WTC11 (cell line): Measurements from ENCODE around the gene KDM4C. TPM values are rescaled to one million over a fixed set of nuclear protein-coding genes. Genes with fewer than 3 reads are reported as not detected.

Experiments
- ATAC-seq: fragments of 200-7000 bp; cut with Tn5 transposase; 2 replicates; pipeline ENCODE4 v1.10.0; 2021; ENCODE audit warnings: mild to moderate bottlenecking, moderate library complexity
- CTCF ChIA-PET: fragments of 300-600 bp; sonication (Branson Sonifier 250); formaldehyde crosslinking; loops from one replicate; lab custom pipeline; 2021; ENCODE audit warnings: antibody characterized with exemption; lab: Charles Lee
- POLR2A ChIA-PET: fragments of 350-600 bp; sonication (Branson Sonifier 250); formaldehyde crosslinking; loops from one replicate; lab custom pipeline; 2021; ENCODE audit warnings: antibody characterized with exemption; lab: Charles Lee
- DNase-seq: peaks from one replicate; pipeline ENCODE4 v3.0.0; 2021; ENCODE audit warnings: low spot score
- H3K27ac Mint-ChIP-seq: 2 replicates; pipeline ENCODE4 v1.8.0; 2021; ENCODE audit warnings: mixed read lengths
- H3K27me3 Mint-ChIP-seq: 2 replicates; pipeline ENCODE4 v1.8.0; 2021; ENCODE audit warnings: low read depth, mild to moderate bottlenecking, moderate library complexity, mixed read lengths
- H3K36me3 Mint-ChIP-seq: 2 replicates; pipeline ENCODE4 v1.8.0; 2021; ENCODE audit warnings: mixed read lengths
- H3K4me1 Mint-ChIP-seq: 2 replicates; pipeline ENCODE4 v1.8.0; 2022; ENCODE audit warnings: mixed read lengths
- H3K4me3 Mint-ChIP-seq: 2 replicates; pipeline ENCODE4 v1.8.0; 2021; ENCODE audit warnings: mild to moderate bottlenecking, moderate library complexity, mixed read lengths
- H3K9me3 Mint-ChIP-seq: 2 replicates; pipeline ENCODE4 v1.8.0; 2021; ENCODE audit warnings: mixed read lengths
- ATF3 ChIP-seq: sonication (generic); formaldehyde crosslinking; conservative IDR thresholded peaks from 2 replicates; pipeline ENCODE4 v1.8.1; 2022; ENCODE audit warnings: mild to moderate bottlenecking, missing genetic modification reagents
- CREM ChIP-seq: sonication (generic); formaldehyde crosslinking; IDR thresholded peaks from 2 replicates; pipeline ENCODE4 v1.8.1; 2022; ENCODE audit warnings: mild to moderate bottlenecking, missing genetic modification reagents, moderate library complexity
- CTCF ChIP-seq: fragments of 200-600 bp; IDR thresholded peaks from 2 replicates; pipeline ENCODE4 v1.8.0; 2022; ENCODE audit warnings: antibody characterized with exemption
- E2F5 ChIP-seq: sonication (generic); formaldehyde crosslinking; IDR thresholded peaks from 2 replicates; pipeline ENCODE4 v1.8.1; 2022; ENCODE audit warnings: mild to moderate bottlenecking, moderate library complexity, missing genetic modification reagents
- NR2C2 ChIP-seq: sonication (generic); formaldehyde crosslinking; IDR thresholded peaks from 2 replicates; pipeline ENCODE4 v1.8.0; 2022; ENCODE audit warnings: mild to moderate bottlenecking, missing genetic modification reagents
- NR3C1 ChIP-seq: sonication (generic); formaldehyde crosslinking; conservative IDR thresholded peaks from 2 replicates; pipeline ENCODE4 v1.8.1; 2023; ENCODE audit warnings: low read depth, mild to moderate bottlenecking, missing genetic modification reagents
- SMAD3 ChIP-seq: sonication (generic); formaldehyde crosslinking; IDR thresholded peaks from 2 replicates; pipeline ENCODE4 v1.8.0; 2022; ENCODE audit warnings: missing genetic modification reagents, mild to moderate bottlenecking, borderline replicate concordance
- STAT6 ChIP-seq: sonication (generic); formaldehyde crosslinking; conservative IDR thresholded peaks from 2 replicates; pipeline ENCODE4 v1.8.1; 2023; ENCODE audit warnings: mild to moderate bottlenecking, low read depth, missing genetic modification reagents, moderate library complexity
- TEAD4 ChIP-seq: sonication (generic); formaldehyde crosslinking; IDR thresholded peaks from 2 replicates; pipeline ENCODE4 v1.8.0; 2022; ENCODE audit warnings: mild to moderate bottlenecking, missing genetic modification reagents
- USF2 ChIP-seq: sonication (generic); formaldehyde crosslinking; IDR thresholded peaks from 2 replicates; pipeline ENCODE4 v1.8.1; 2023; ENCODE audit warnings: mild to moderate bottlenecking, missing genetic modification reagents, moderate library complexity
- ZSCAN18 ChIP-seq: fragments of 250-450 bp; sonication (Bioruptor Pico); IDR thresholded peaks from 2 replicates; pipeline ENCODE4 v2.1.2; 2022; ENCODE audit warnings: mild to moderate bottlenecking, moderate library complexity
- total RNA-seq: library from RNA; stranded (reverse); gene quantifications from 3 replicates; pipeline ENCODE4 v1.2.3, GENCODE V29; 2021
- TF ChIP-seq, protein P1 (sequence below): sonication (generic); formaldehyde crosslinking; IDR thresholded peaks from 2 replicates; pipeline ENCODE4 v1.8.0; 2022; ENCODE audit warnings: missing genetic modification reagents
- TF ChIP-seq, protein P2 (sequence below): sonication (generic); formaldehyde crosslinking; IDR thresholded peaks from 2 replicates; pipeline ENCODE4 v1.8.1; 2023; ENCODE audit warnings: mild to moderate bottlenecking, missing genetic modification reagents
- TF ChIP-seq, protein P3 (sequence below): fragments of 250-450 bp; sonication (Bioruptor Pico); IDR thresholded peaks from 2 replicates; pipeline ENCODE4 v1.9.0; 2021; ENCODE audit warnings: moderate library complexity, mild to moderate bottlenecking, inconsistent platforms, borderline replicate concordance
- TF ChIP-seq, protein P4 (sequence below): sonication (generic); formaldehyde crosslinking; IDR thresholded peaks from 2 replicates; pipeline ENCODE4 v1.8.0; 2022; ENCODE audit warnings: mild to moderate bottlenecking, missing genetic modification reagents

KDM4C gene
- total RNA-seq, 1 experiment from 2014 or later, result 29.2 TPM

- TF ChIP-seq, protein P1, sequence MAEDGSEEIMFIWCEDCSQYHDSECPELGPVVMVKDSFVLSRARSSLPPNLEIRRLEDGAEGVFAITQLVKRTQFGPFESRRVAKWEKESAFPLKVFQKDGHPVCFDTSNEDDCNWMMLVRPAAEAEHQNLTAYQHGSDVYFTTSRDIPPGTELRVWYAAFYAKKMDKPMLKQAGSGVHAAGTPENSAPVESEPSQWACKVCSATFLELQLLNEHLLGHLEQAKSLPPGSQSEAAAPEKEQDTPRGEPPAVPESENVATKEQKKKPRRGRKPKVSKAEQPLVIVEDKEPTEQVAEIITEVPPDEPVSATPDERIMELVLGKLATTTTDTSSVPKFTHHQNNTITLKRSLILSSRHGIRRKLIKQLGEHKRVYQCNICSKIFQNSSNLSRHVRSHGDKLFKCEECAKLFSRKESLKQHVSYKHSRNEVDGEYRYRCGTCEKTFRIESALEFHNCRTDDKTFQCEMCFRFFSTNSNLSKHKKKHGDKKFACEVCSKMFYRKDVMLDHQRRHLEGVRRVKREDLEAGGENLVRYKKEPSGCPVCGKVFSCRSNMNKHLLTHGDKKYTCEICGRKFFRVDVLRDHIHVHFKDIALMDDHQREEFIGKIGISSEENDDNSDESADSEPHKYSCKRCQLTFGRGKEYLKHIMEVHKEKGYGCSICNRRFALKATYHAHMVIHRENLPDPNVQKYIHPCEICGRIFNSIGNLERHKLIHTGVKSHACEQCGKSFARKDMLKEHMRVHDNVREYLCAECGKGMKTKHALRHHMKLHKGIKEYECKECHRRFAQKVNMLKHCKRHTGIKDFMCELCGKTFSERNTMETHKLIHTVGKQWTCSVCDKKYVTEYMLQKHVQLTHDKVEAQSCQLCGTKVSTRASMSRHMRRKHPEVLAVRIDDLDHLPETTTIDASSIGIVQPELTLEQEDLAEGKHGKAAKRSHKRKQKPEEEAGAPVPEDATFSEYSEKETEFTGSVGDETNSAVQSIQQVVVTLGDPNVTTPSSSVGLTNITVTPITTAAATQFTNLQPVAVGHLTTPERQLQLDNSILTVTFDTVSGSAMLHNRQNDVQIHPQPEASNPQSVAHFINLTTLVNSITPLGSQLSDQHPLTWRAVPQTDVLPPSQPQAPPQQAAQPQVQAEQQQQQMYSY (CRISPR knock-in tag), result no peak
- TF ChIP-seq STAT6, result no peak
- TF ChIP-seq ATF3 (CRISPR knock-in tag), result no peak
- TF ChIP-seq TEAD4 (CRISPR knock-in tag), result no peak
- TF ChIP-seq, protein P2, sequence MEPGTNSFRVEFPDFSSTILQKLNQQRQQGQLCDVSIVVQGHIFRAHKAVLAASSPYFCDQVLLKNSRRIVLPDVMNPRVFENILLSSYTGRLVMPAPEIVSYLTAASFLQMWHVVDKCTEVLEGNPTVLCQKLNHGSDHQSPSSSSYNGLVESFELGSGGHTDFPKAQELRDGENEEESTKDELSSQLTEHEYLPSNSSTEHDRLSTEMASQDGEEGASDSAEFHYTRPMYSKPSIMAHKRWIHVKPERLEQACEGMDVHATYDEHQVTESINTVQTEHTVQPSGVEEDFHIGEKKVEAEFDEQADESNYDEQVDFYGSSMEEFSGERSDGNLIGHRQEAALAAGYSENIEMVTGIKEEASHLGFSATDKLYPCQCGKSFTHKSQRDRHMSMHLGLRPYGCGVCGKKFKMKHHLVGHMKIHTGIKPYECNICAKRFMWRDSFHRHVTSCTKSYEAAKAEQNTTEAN (CRISPR knock-in tag), result no peak
- TF ChIP-seq NR2C2 (CRISPR knock-in tag), result no peak
- TF ChIP-seq, protein P3, sequence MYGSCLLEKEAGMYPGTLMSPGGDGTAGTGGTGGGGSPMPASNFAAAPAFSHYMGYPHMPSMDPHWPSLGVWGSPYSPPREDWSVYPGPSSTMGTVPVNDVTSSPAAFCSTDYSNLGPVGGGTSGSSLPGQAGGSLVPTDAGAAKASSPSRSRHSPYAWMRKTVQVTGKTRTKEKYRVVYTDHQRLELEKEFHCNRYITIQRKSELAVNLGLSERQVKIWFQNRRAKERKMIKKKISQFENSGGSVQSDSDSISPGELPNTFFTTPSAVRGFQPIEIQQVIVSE (CRISPR knock-in tag), result no peak
- TF ChIP-seq SMAD3 (CRISPR knock-in tag), result no peak
- no peak for TF ChIP-seq CREM (CRISPR knock-in tag)
- no peak for TF ChIP-seq USF2 (CRISPR knock-in tag)
These were observed 75.9 kb downstream of the KDM4C start (continued) for GRCh38 chr9:6833518-6834192.

DNA sequence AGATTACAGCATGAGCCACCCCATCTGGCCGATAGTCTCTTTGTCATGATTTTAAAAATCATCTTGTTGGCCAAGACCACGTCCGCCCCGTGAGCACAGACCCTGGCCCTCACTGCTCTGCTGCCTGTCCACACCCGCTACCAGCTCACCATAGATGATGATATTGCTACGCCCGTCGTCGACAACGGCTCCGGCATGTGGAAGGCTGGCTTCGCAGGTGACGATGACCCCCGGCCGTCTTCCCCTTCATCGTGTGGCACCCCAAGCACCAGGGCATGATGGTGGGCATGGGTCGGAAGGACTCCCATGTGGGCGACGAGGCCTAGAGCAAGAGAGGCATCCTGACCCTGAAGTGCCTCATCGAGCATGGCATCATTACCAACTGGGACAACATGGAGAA is 76.5 kb downstream of the KDM4C start:
- H3K4me1 Mint-ChIP-seq, result no peaks in the 10 kb centered on the region
- POLR2A ChIA-PET, result no interaction called here
- peaks cover 26% of the 10 kb centered on the region for H3K9me3 Mint-ChIP-seq
- peaks cover 45% of the 10 kb centered on the region for H3K36me3 Mint-ChIP-seq
- CTCF ChIA-PET, result interaction anchor here (1.0 kb wide), 1 partner anchor 12 kb away, joined by 3 read pairs; no protein-coding TSS in a partner anchor
- no peak overlapping the region for H3K4me3 Mint-ChIP-seq
- DNase-seq (no peak), ATAC-seq (no peak)
- H3K27ac Mint-ChIP-seq, result no peak overlapping the region
- no peaks in the 10 kb centered on the region for H3K27me3 Mint-ChIP-seq
- TF ChIP-seq, protein P4, sequence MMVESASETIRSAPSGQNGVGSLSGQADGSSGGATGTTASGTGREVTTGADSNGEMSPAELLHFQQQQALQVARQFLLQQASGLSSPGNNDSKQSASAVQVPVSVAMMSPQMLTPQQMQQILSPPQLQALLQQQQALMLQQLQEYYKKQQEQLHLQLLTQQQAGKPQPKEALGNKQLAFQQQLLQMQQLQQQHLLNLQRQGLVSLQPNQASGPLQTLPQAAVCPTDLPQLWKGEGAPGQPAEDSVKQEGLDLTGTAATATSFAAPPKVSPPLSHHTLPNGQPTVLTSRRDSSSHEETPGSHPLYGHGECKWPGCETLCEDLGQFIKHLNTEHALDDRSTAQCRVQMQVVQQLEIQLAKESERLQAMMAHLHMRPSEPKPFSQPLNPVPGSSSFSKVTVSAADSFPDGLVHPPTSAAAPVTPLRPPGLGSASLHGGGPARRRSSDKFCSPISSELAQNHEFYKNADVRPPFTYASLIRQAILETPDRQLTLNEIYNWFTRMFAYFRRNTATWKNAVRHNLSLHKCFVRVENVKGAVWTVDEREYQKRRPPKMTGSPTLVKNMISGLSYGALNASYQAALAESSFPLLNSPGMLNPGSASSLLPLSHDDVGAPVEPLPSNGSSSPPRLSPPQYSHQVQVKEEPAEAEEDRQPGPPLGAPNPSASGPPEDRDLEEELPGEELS, result no peak
- TF ChIP-seq E2F5 (CRISPR knock-in tag) (no peak), CTCF (no peak), NR3C1 (CRISPR knock-in tag) (no peak), ZSCAN18 (CRISPR knock-in tag) (no peak)
